Measurements from ENCODE around the gene CTSH.
"Not testable (repeated sequence)": the region's sequence is repeated elsewhere in the genome, so short reads cannot be mapped to it uniquely, and the experiment has no call there.

The CTSH gene

GRCh38 chr15:78929536-78930264, 15.1 kb downstream of the CTSH start:
- Histone ChIP-seq H3K27me3 (ENCODE audit: insufficient read depth, low read length) (no peaks in the 10 kb centered on the region), H2AFZ (ENCODE audit: low read depth, low read length) (no peak overlapping the region), H3K9me3 (ENCODE audit: low read length) (no peaks in the 10 kb centered on the region), H3K4me3 (ENCODE audit: low read length) (no peak overlapping the region), H3K4me1 (ENCODE audit: insufficient read depth, low read length) (no peaks in the 10 kb centered on the region), H3K36me3 (ENCODE audit: insufficient read depth, low read length) (peaks cover 4% of the 10 kb centered on the region)

GRCh38 chr15:78928616-78929093, 16.2 kb downstream of the CTSH start:
- Histone ChIP-seq H3K4me3 (ENCODE audit: low read length) (no peak overlapping the region), H2AFZ (ENCODE audit: low read depth, low read length) (no peak overlapping the region), H3K36me3 (ENCODE audit: insufficient read depth, low read length) (peaks cover 6% of the 10 kb centered on the region), H3K4me1 (ENCODE audit: insufficient read depth, low read length) (no peaks in the 10 kb centered on the region), H3K27me3 (ENCODE audit: insufficient read depth, low read length) (no peaks in the 10 kb centered on the region), H3K9me3 (ENCODE audit: low read length) (no peaks in the 10 kb centered on the region)

- not testable (repeated sequence) for H3K4me1 ChIP-seq (ENCODE audit: insufficient read depth, low read length)
Observed at GRCh38 chr15:78928176-78928575, 16.7 kb downstream of the CTSH start.

GRCh38 chr15:78927077-78927790, 17.6 kb downstream of the CTSH start:
- Histone ChIP-seq H3K36me3 (ENCODE audit: insufficient read depth, low read length) (peaks cover 6% of the 10 kb centered on the region), H3K9me3 (ENCODE audit: low read length) (no peaks in the 10 kb centered on the region), H2AFZ (ENCODE audit: low read depth, low read length) (no peak overlapping the region), H3K27me3 (ENCODE audit: insufficient read depth, low read length) (no peaks in the 10 kb centered on the region), H3K4me1 (ENCODE audit: insufficient read depth, low read length) (no peaks in the 10 kb centered on the region), H3K4me3 (ENCODE audit: low read length) (no peak overlapping the region)

More at GRCh38 chr15:78928176-78928575, 16.7 kb downstream of the CTSH start:
- not testable (repeated sequence) for H3K27me3 ChIP-seq (ENCODE audit: insufficient read depth, low read length); H3K36me3 ChIP-seq (ENCODE audit: insufficient read depth, low read length); H3K4me3 ChIP-seq (ENCODE audit: low read length); H2AFZ ChIP-seq (ENCODE audit: low read depth, low read length); H3K9me3 ChIP-seq (ENCODE audit: low read length)

GRCh38 chr15:78925956-78926743, 18.7 kb downstream of the CTSH start:
- no peak overlapping the region for H2AFZ ChIP-seq (ENCODE audit: low read depth, low read length)
- H3K9me3 ChIP-seq (ENCODE audit: low read length): no peaks in the 10 kb centered on the region
- H3K36me3 ChIP-seq (ENCODE audit: insufficient read depth, low read length): peaks cover 14% of the 10 kb centered on the region
- H3K4me1 ChIP-seq (ENCODE audit: insufficient read depth, low read length): no peaks in the 10 kb centered on the region
- H3K4me3 ChIP-seq (ENCODE audit: low read length): no peak overlapping the region
- no peaks in the 10 kb centered on the region for H3K27me3 ChIP-seq (ENCODE audit: insufficient read depth, low read length)

GRCh38 chr15:78925076-78925624, 19.7 kb downstream of the CTSH start:
- Histone ChIP-seq H3K4me3 (ENCODE audit: low read length) (no peak overlapping the region), H3K36me3 (ENCODE audit: insufficient read depth, low read length) (peaks cover 19% of the 10 kb centered on the region), H3K4me1 (ENCODE audit: insufficient read depth, low read length) (no peaks in the 10 kb centered on the region), H3K27me3 (ENCODE audit: insufficient read depth, low read length) (no peaks in the 10 kb centered on the region), H3K9me3 (ENCODE audit: low read length) (no peaks in the 10 kb centered on the region), H2AFZ (ENCODE audit: low read depth, low read length) (no peak overlapping the region)

- H2AFZ ChIP-seq (ENCODE audit: low read depth, low read length): no peak overlapping the region
- H3K4me1 ChIP-seq (ENCODE audit: insufficient read depth, low read length): no peaks in the 10 kb centered on the region
- H3K9me3 ChIP-seq (ENCODE audit: low read length): no peaks in the 10 kb centered on the region
- peaks cover 29% of the 10 kb centered on the region for H3K36me3 ChIP-seq (ENCODE audit: insufficient read depth, low read length)
- H3K4me3 ChIP-seq (ENCODE audit: low read length): no peak overlapping the region
- no peaks in the 10 kb centered on the region for H3K27me3 ChIP-seq (ENCODE audit: insufficient read depth, low read length)
Observed at GRCh38 chr15:78923480-78924360, 21.1 kb downstream of the CTSH start.

- H3K4me3 ChIP-seq (ENCODE audit: low read length): no peak overlapping the region
- no peak overlapping the region for H2AFZ ChIP-seq (ENCODE audit: low read depth, low read length)
- H3K9me3 ChIP-seq (ENCODE audit: low read length): no peaks in the 10 kb centered on the region
- no peaks in the 10 kb centered on the region for H3K4me1 ChIP-seq (ENCODE audit: insufficient read depth, low read length)
- peaks cover 33% of the 10 kb centered on the region for H3K36me3 ChIP-seq (ENCODE audit: insufficient read depth, low read length)
- H3K27me3 ChIP-seq (ENCODE audit: insufficient read depth, low read length): no peaks in the 10 kb centered on the region
Observed at GRCh38 chr15:78923015-78923414, 21.8 kb downstream of the CTSH start.

- Histone ChIP-seq H3K4me1 (ENCODE audit: insufficient read depth, low read length) (no peaks in the 10 kb centered on the region), H3K4me3 (ENCODE audit: low read length) (no peak overlapping the region), H3K27me3 (ENCODE audit: insufficient read depth, low read length) (no peaks in the 10 kb centered on the region), H3K36me3 (ENCODE audit: insufficient read depth, low read length) (peaks cover 35% of the 10 kb centered on the region), H3K9me3 (ENCODE audit: low read length) (no peaks in the 10 kb centered on the region), H2AFZ (ENCODE audit: low read depth, low read length) (no peak overlapping the region)
Observed at GRCh38 chr15:78922527-78922926, 22.3 kb downstream of the CTSH start.

- Histone ChIP-seq H3K4me1 (ENCODE audit: insufficient read depth, low read length) (no peaks in the 10 kb centered on the region), H3K9me3 (ENCODE audit: low read length) (no peaks in the 10 kb centered on the region), H3K4me3 (ENCODE audit: low read length) (no peak overlapping the region), H3K36me3 (ENCODE audit: insufficient read depth, low read length) (peaks cover 33% of the 10 kb centered on the region), H2AFZ (ENCODE audit: low read depth, low read length) (no peak overlapping the region), H3K27me3 (ENCODE audit: insufficient read depth, low read length) (no peaks in the 10 kb centered on the region)
Observed at GRCh38 chr15:78921940-78922339, 22.9 kb downstream of the CTSH start.

- no peaks in the 10 kb centered on the region for H3K27me3 ChIP-seq (ENCODE audit: insufficient read depth, low read length)
- peaks cover 33% of the 10 kb centered on the region for H3K36me3 ChIP-seq (ENCODE audit: insufficient read depth, low read length)
- no peak overlapping the region for H3K4me3 ChIP-seq (ENCODE audit: low read length)
Observed at GRCh38 chr15:78921517-78921916, 23.3 kb downstream of the CTSH start.

GRCh38 chr15:78917888-78918287, 27.0 kb downstream of the CTSH start:
- Histone ChIP-seq H3K9me3 (ENCODE audit: low read length) (no peaks in the 10 kb centered on the region), H3K4me1 (ENCODE audit: insufficient read depth, low read length) (no peaks in the 10 kb centered on the region), H3K27me3 (ENCODE audit: insufficient read depth, low read length) (no peaks in the 10 kb centered on the region), H3K36me3 (ENCODE audit: insufficient read depth, low read length) (peaks cover 46% of the 10 kb centered on the region), H2AFZ (ENCODE audit: low read depth, low read length) (no peak overlapping the region), H3K4me3 (ENCODE audit: low read length) (no peak overlapping the region)

More at GRCh38 chr15:78921517-78921916, 23.3 kb downstream of the CTSH start:
- no peak overlapping the region for H2AFZ ChIP-seq (ENCODE audit: low read depth, low read length)
- H3K4me1 ChIP-seq (ENCODE audit: insufficient read depth, low read length): no peaks in the 10 kb centered on the region
- no peaks in the 10 kb centered on the region for H3K9me3 ChIP-seq (ENCODE audit: low read length)

Measured in neuron (in vitro differentiated cells).